Stimulated activated CD8-positive, alpha-beta memory T cell treated with anti-CD3 and anti-CD28 coated beads, Interleukin-2, amount 100 ng/mL, for 48 hours (primary cell): ENCODE results near the gene CCL28.

Experiments used
- DNase-seq, 2 donors: peaks; one replicate each; pipeline ENCODE4 v3.0.0-alpha.2; 2020; ENCODE audit warnings: low read depth in 2 of 2

Gene CCL28

GRCh38 chr5:43357878-43358281, 54.3 kb downstream of the CCL28 start:
- DNase-seq = no peak

- DNase-seq = no peak
These were observed 55.1 kb downstream of the CCL28 start for GRCh38 chr5:43357067-43357466.

- DNase-seq = no peak
These were observed 57.4 kb downstream of the CCL28 start for GRCh38 chr5:43354774-43355173.

- no peak for DNase-seq
These were observed 58.5 kb downstream of the CCL28 start for GRCh38 chr5:43353668-43354067.

- no peak for DNase-seq
These were observed 59.3 kb downstream of the CCL28 start for GRCh38 chr5:43352915-43353314.

- no peak for DNase-seq
These were observed 60.1 kb downstream of the CCL28 start for GRCh38 chr5:43352131-43352530.

- no peak for DNase-seq
These were observed 63.3 kb downstream of the CCL28 start for GRCh38 chr5:43348861-43349363.

GRCh38 chr5:43348207-43348606, 64.0 kb downstream of the CCL28 start:
- no peak for DNase-seq

GRCh38 chr5:43338862-43339261, 73.3 kb downstream of the CCL28 start:
- DNase-seq = no peak

- DNase-seq = no peak
These were observed 76.0 kb downstream of the CCL28 start for GRCh38 chr5:43336159-43336558.

- DNase-seq = no peak
These were observed 76.5 kb downstream of the CCL28 start for GRCh38 chr5:43335681-43336080.

- DNase-seq = no peak
These were observed 79.8 kb downstream of the CCL28 start for GRCh38 chr5:43332401-43332800.
